Myocyte (in vitro differentiated cells): ENCODE measurements around the gene ASF1B. TPM values are rescaled to one million over a fixed set of nuclear protein-coding genes. Genes with fewer than 3 reads are reported as not detected.
"Not testable (repeated sequence)": the region's sequence is repeated elsewhere in the genome, so short reads cannot be mapped to it uniquely, and the experiment has no call there.

Experiments used
- DNase-seq: peaks from one replicate; pipeline ENCODE4 v3.0.0-alpha.2; 2012; ENCODE audit warnings: low read depth
- polyA plus RNA-seq: library from polyadenylated mRNA; unstranded; fragments of >200 nt; gene quantifications from one replicate; pipeline ENCODE4 v1.2.1, GENCODE V29; 2012; ENCODE audit warnings: missing spikeins
- total RNA-seq: library from RNA; depleted of rRNA; stranded (reverse); fragments of >200 nt; gene quantifications from 2 replicates; pipeline ENCODE4 v1.2.3, GENCODE V29; 2014

ASF1B gene
- 0.26 and 0.67 TPM in 2 replicates for total RNA-seq
- polyA plus RNA-seq: 0.43 TPM

- DNase-seq: peak; percentile 100
These were observed at the start of gene ASF1B for GRCh38 chr19:14136509-14137281. Gene ASF1B, minus strand, starts transcription at chr19:14136589. Its CDS starts 133 bp downstream, at chr19:14136456.

- DNase-seq: not testable (repeated sequence)
These were observed 49.3 kb upstream of the ASF1B start for GRCh38 chr19:14185691-14186090.

DNA sequence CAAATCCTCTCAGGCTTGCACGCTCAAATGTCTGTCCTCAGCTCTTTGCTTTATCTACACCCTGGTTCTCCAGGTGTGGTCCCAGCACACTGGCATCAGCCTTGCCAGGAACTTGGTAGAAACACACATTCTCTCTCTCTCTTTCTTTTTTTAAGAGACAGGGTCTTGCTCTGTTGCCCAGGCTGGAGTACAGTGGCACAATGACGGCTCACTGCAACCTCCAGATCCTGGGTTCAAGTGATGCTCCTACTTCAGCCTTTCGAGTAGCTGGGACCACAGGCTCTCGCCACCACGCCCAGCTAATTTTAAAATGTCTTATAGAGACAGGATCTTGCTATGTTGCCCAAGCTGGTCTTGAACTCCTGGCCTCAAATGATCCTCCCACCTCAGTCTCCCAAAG is 48.8 kb upstream of the ASF1B start:
- DNase-seq: no peak

- DNase-seq: no peak
These were observed 47.5 kb upstream of the ASF1B start for GRCh38 chr19:14183741-14184350.

DNA sequence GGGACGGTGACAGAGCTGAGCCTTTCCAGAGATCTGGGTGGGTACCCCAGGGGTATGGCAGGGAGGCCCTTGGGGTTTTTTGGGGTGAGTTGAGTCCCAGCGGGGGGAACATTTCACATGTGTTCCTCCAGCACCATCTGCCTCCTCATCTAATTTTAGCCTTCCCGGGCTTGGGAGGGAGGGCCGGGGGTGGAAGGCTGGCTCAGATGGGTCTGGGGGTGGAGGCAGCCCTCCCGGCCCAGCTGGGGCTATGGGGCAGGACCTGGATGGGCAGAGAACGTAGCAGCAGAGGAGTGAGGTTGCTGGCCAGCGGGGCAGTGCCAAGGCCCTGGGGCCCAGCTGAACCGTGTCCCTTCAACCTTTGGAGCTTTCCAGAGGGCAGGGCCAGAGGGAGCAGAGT is 46.1 kb upstream of the ASF1B start:
- DNase-seq: no peak

- DNase-seq: no peak
These were observed 45.5 kb upstream of the ASF1B start for GRCh38 chr19:14181906-14182305.

DNA sequence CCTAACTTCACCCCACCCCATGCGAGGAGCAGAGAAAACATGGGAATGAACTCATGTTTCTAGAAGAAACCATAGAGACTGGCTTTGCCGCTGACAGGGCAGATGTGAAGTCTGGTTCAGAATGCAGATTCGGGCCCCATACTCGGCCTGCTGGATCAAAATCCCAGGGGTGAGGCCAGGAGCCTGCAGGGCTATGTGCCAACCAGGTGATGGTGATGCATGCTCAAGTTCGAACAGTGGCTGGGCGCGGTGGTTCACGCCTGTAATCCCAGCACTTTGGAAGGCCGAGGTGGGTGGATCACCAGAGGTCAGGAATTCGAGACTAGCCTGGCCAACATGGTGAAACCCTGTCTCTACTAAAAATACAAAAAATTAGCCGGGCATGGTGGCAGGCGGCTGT is 44.8 kb upstream of the ASF1B start:
- DNase-seq: not testable (repeated sequence)

GRCh38 chr19:14177496-14178074 is 41.2 kb upstream of the ASF1B start:
- no peak for DNase-seq

- no peak for DNase-seq
These were observed 39.0 kb upstream of the ASF1B start for GRCh38 chr19:14175351-14175792.

DNA sequence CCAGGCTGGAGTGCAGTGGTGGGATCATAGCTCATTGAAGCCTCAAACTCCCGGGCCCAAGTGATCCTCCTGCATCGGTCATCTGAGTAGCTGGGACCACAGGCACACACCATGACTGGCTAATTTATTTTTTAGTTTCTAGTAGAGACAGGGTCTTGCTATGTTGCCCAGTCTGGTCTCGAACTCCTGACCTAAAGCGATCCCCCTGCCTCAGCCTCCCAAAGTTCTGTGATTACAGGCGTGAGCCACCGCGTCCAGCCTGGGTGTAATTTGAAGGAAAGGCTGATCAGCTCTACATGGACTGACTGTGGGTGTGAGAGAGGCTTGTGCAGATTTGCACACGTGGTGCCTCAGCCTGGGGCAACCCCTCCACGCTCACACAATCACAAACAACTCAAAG is 38.5 kb upstream of the ASF1B start:
- no peak for DNase-seq

- no peak for DNase-seq
These were observed 32.6 kb upstream of the ASF1B start for GRCh38 chr19:14168993-14169392.

DNA sequence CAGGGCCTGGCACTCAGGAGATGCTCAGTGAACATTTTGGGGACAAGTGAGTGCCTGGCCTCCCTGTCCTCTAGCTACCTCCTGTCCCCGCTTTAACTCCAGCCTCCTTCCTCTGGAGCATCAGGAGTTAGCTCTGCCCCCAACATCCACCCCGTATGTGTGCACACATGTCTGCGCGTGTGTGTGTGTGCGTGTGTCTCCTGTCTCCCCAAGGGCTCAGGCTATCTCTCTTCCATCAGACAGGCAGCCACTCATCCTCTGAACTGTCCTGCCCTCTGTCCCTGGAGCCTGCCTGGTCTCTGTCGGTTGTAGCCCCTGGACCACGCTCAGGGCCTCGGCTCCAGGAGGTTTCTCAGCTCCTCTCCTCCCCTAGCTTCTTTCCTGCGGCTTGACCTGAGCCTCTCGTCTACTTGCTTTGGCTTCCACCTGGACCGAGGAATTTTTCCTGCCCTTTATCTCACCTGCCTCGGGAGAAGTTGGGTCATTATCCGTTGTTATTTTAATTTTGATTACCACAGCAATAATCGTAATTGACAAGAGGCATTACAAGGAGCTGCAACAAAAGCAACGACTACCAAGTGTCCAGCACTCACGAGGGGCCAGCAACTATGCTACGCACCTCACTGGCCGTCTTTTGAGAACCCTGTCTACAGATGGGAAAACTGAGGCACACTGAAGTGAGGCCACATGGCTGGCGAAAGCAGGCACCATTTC is 32.0 kb upstream of the ASF1B start:
- no peak for DNase-seq

GRCh38 chr19:14167576-14168138 is 31.3 kb upstream of the ASF1B start:
- no peak for DNase-seq

DNA sequence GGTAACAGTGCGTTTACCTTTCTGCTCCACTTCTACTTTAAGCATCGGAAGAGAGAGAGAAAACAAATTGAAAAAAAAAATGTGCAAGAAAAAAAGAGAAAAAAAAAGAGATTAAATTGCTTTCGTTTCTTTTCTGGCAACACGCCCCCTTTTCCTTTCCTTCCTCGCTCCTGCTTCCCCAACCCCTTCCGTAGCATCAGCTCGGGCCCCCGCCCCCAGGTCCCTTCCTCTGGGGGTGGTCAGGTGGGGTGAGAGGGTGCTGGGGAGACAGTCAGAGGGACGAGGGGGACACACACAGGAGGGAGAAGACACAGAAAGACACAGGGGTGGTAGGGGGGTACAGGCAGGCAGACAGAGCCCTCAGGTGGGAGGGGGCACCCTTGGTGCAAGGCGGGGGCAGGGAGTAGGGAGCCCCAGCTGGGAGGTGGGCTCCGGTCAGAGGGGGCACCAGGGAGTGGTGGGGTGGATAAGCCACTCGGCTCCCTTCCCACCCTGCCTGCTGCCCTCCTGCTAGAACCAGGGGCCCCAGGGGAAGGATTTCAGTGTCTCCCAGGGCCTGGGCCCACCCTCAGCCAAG is 30.7 kb upstream of the ASF1B start:
- no peak for DNase-seq

DNA sequence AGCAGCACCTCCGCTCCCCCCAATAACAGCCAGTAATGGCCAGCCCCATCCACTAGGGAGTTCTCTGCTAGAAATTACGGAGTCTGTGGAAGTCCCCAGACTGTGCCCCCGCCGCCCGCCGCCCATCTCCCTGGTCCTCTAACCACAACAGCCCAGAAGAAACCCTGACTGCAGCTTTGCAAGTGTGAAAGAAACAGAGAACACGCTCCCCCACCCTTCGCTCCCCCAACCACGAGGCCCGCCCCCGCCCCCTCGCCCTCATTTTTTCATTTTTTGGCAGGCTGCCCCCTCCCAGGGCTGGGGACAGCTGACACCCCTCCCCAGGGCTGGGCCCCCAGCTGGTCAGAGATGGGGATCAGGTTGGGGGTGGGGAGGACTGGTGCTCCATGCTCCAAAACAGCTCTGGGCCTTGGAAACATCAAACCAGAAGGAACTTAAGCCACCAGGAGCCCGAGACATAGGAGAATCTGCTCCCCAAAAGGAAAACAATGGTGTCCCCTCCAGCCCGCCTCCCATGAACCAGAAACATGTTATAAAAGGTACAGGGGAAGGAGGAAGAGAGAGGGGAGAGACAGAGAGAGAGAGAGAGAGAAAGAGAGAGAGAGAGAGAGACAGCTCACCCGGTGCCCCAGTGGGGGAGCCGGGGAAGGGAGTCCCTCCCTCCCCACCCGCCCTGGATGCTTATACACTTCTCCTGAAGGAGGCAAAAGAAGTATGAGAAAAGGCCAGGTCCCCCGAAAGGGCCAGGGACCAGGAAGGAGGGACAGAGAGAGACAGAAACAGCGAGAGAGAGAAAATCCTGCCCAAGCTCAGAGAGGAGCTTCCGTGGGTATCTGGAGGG is 29.8 kb upstream of the ASF1B start:
- peak; percentile 21 for DNase-seq

- no peak for DNase-seq
These were observed 28.5 kb upstream of the ASF1B start for GRCh38 chr19:14164724-14165493.

DNA sequence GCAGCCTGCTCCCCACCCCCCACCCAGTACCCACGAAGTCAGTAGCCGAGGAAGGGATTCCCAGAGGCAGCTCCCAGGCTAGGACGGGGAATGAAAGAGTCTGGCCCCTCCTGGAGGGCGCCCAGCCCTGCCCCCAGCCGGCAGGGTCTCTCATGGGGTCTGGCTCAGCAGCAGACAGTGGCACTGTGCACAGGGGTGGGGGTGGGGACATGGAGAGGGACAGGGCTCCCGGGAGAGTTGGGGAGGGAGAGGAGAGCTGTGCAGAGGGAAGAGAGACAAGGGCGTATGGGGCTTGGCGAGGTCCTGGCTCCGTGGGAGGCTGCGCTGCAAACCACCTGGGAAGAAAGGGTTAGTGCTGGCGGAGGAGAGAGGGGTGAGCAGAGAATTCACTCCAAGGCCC is 27.7 kb upstream of the ASF1B start:
- no peak for DNase-seq

- DNase-seq: no peak
These were observed 26.5 kb upstream of the ASF1B start for GRCh38 chr19:14162871-14163297.

DNA sequence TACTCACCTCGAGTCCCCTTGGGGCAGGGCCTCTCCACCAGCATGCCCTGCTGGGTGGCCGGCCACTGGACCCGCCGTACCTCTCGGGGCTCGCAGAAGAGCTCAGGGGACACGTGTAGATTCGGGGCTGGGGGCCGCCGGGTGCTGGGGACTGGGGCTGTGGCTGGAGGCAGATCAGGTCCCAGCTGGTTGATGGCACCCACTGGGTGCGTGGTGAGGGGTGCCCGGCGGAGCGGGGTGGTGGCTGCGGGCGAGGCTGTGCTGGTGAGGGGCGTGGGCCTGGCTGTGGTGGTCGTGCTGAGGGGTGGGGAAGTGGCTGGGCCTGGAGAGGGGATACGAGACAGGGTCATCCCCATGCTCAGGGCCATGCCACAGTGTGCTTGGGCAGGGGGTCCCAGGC is 24.9 kb upstream of the ASF1B start:
- DNase-seq: no peak
